COLO829 (cell line): Measurements from ENCODE around the gene MYH10.

ENCODE experiments used
- DNase-seq: peaks from one replicate; pipeline ENCODE4 v3.0.0; 2012; ENCODE audit warnings: low spot score

Gene MYH10

GRCh38 chr17:8609910-8610309, 20.6 kb downstream of the MYH10 start:
- DNase-seq: no peak

DNA sequence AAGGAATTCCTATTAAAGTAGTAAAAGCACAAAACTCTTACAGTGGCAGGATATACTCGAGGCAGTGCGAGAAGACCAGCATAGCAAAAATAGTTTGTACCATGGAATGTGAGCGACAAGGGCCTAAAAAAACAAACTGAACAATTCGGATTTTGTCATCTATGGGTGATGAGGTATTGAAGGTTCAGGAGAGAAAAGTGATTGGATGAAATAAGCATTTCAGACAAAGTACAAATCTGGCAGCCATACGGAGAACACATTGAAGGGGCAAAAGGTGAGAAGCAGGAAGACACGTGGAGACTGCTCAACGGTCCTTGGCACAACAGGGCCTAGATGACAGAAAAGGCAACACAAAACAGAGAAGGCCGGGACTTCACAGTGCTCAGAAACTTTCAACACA, 22.5 kb downstream of the MYH10 start:
- no peak for DNase-seq

DNA sequence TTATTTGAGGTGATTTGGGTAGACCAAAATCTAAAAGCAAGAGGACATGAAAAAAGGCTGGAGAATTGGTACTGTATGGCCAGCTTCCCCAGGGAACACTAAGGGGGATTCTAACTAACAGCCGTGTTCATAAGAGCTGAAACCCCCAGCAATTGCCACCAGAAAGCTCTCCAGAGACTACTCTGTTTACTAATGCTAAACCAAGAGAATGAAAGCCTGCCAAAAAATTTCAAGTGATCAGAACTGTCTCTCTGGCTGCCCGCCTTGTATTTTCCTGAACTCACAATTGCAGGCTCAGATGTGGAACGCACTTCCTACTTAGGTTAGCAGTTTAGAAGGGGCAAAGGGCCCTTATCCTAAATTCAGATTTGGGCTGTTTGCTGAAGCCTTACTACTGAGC, 24.1 kb downstream of the MYH10 start:
- no peak for DNase-seq

GRCh38 chr17:8602679-8603078, 27.8 kb downstream of the MYH10 start:
- DNase-seq: no peak

GRCh38 chr17:8599351-8600011, 31.0 kb downstream of the MYH10 start:
- DNase-seq: no peak

- DNase-seq: no peak
Measured at GRCh38 chr17:8598913-8599312, 31.6 kb downstream of the MYH10 start.

DNA sequence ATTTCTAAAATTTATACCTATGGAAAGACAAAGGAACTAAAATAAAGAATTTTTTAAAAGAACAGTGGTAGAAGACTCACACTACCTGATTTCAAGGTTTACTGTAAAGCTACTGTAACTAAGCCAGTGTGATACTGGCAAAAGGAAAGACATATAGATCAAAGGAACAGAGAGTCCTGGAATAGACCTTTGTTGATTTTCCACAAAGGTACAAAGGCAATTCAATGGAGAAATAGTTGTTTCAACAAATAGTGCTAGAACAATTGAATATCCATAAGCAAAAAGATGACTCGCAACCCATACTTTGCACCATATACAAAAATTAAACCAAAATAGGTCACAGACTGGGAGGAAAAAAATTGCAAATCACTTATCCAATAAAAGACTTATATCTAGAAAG, 36.7 kb downstream of the MYH10 start:
- no peak for DNase-seq

GRCh38 chr17:8593276-8593675, 37.2 kb downstream of the MYH10 start:
- no peak for DNase-seq

GRCh38 chr17:8588877-8589554, 41.5 kb downstream of the MYH10 start:
- DNase-seq: no peak

- DNase-seq: no peak
Measured at GRCh38 chr17:8586766-8587165, 43.8 kb downstream of the MYH10 start.

DNA sequence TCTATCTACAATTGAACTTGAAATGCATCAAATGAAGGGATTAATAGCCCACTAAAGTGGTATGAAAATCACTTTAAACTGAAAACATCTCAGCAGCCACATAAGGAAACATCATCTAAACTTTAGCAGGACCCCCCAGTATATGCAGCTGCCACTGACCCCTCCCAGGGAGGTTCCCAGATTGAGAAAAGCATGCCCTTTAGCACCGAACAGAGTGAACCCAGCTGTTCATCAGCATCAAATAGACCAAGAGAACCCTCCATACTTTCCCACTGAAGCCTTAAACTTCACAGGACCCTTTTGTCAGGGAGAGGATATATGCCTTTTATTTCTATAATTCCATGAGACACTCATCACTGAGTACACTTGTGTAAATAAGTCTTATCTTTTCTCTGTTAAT, 44.6 kb downstream of the MYH10 start:
- DNase-seq: no peak

DNA sequence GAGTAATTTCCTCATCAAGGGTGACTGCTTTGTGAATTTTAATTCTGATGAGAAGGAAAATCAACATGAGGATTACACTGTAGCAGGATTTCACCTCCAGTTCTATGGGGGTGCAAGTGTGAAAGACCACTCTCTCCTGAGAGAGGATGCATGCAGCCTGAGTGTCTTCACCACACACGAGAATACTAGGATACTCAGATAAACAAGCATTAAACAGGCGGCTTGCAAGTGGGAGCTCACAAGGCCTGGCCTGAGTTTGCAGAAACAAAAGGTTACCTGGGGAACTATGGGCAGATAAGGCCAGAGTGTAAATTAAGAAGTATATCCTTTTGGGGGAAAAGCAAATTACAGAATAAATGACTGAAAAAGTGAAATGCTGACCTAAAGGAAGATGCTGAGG, 46.6 kb downstream of the MYH10 start:
- no peak for DNase-seq

- no peak for DNase-seq
Measured at GRCh38 chr17:8580952-8581658, 49.4 kb downstream of the MYH10 start.

DNA sequence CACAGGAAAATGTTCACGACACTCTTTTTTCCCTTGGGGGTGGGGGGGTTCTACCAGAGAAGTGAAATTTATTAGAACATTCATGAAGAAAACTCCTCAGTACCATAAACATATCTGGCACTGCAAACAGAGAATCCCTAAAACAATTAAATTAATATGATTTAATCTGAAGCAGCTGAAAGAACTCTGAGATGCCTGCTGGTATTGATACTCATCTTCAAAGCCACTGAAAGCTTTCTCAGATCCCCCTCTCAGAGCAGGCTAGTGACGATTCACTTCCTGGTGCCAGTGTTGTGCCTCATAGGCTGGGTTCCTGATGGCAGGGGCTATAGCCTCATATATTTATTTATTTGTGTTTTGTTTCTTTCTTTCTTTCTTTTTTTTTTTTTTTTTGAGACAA, 52.7 kb downstream of the MYH10 start:
- no peak for DNase-seq

DNA sequence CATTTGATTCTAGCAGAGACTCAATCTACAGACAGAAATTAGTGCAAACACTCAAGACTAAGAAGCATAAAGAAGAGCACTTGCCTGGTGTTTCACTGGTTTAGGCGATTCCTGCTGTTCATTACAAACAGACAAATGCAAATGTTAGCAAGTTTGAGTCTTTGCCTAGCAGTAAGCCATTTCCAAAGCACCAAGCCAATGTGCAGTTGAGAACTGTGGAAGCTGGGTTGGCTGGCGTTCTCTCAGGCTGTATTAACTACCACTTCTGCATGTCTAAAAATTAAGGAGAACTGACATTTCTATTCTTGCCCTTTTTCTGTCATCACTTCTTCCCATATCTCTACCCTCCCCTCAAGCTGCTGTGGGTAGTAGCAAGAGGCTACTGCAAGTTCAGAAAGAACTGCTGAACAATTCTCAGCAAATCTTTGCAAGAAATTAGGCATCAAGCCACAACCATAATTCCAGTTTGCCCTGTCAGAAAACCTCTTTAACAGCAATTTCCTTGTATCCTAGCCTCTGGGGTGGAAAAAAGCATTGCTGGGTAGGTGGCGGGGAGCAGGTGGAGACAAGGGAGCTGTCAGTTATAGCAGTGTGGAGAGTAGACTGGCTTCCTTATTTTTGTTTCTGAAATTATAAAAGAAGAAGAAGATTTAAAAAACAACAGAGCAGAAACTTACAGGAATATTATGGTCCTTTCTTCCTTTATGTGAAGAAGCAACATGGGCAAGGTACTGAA, 53.8 kb downstream of the MYH10 start:
- no peak for DNase-seq

DNA sequence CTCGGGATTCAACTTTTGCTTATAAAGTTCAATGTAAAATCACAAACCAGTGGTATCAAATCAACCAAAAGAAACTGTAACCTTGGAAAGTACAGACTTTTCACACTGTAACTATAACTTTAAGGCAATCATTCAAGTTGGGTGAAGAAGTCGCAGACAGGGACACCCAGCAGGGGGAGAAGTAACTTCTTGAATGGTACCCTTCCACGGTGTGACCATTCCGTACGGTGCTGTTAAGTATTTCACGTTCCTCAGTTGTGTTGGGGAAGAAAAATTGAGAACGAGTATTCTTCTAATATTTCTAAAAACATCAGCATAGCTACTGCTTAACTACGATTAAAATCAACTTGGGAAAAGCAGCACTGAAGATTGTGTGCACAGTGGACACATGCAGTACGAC, 55.8 kb downstream of the MYH10 start:
- DNase-seq: no peak

- DNase-seq: no peak
Measured at GRCh38 chr17:8572764-8573163, 57.8 kb downstream of the MYH10 start.

DNA sequence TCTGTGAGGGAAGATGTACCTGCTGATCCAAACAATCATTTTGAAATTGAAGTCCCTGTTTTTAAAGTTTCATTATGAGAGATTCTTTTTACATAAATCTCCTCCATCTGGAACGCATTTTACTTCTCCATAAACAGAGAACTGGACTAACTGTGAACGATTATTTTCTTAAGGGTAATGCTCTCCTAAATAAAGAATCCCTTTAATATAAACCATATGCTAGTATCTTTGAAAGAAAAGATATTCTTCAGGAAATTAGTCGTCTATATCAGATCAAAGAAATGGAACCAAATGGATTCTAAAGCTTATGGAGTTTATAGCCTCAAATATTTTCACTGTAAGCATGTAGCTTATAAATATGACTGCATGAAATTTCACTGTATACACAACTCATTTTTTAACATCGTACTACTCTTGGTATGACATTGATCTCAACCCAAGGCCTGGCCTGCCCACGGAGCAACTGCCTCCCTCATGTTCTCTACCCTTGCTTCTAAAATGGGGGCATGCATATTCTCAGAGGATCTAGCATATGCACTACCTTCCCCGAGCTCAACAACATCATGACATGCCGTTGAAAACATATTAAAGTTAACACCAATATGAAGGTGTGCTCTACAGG, 66.4 kb downstream of the MYH10 start:
- DNase-seq: no peak

GRCh38 chr17:8563024-8563776, 67.3 kb downstream of the MYH10 start:
- DNase-seq: no peak

DNA sequence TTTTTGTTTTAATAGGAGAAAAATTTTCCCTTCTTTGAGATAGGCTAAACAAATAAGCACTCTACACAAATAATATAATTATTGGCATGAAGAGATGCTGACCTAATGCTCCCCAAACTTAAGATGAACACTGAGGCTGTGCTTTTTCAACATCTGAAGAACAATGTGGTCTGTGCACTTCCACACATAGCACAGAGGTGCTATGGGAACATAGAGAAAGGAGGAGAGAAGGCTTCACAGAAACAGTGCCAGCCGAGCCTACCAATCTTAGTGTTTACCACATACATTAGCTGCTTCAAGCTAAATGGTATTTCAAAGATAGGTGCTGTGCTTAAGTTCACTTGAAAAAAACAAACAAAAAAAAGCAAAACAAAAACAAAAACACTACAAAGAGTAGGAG, 72.4 kb downstream of the MYH10 start:
- no peak for DNase-seq

DNA sequence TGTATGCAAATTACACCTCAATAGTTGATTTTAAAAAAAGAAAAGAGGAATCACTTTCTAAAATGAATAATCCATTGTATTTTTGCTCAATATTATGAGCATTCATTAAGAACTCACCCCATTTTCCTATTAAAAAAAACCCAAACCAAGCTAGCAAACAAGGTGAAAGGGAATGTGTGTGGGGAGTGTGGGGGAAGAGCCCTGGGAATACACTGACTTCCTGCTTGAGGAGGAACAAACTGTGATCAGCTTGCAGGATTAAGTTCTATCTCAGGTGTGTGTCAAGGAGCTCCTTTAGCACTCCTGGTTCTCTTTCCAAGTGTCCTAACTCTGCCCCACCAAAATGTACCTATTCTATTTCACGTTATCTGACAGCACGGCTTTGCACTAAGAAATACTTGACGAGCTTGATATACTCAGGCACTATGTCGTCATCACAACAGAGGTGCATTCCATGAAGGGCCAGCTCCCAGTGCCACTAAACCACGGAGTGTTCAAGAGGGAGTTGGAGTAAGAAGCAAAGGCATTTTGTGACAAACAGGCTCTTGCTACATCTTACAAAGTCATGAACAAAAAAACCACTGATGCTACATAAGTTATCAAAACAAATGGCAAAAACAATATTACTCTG, 73.2 kb downstream of the MYH10 start:
- DNase-seq: no peak
